Measurements from ENCODE around the gene TLL2. TPM values are rescaled to one million over a fixed set of nuclear protein-coding genes. Genes with fewer than 3 reads are reported as not detected.

The TLL2 gene
- total RNA-seq, 4 donors from 2014 or later, result 0.13 to 2.4 (median 1.8) TPM

DNA sequence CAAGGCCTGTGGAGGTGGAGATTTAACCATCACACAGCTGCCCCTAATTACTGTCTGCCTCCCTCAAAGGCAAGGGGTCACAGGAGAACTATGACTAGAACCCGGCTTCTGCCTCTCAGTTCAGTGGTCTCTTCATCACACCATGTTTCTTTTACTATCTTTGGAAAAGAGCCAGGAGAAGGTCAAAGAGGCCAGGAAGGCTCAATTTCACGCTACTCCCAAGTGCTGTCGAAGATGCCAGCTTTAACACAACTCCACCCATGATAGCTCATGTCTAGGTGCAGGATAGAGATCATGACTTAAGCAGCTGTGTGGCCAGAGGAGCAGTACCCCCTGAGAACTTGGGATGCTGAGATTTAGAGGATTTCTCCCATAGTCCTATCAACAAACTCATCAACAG, 94.4 kb downstream of the TLL2 start:
- TF ChIP-seq, protein P1, sequence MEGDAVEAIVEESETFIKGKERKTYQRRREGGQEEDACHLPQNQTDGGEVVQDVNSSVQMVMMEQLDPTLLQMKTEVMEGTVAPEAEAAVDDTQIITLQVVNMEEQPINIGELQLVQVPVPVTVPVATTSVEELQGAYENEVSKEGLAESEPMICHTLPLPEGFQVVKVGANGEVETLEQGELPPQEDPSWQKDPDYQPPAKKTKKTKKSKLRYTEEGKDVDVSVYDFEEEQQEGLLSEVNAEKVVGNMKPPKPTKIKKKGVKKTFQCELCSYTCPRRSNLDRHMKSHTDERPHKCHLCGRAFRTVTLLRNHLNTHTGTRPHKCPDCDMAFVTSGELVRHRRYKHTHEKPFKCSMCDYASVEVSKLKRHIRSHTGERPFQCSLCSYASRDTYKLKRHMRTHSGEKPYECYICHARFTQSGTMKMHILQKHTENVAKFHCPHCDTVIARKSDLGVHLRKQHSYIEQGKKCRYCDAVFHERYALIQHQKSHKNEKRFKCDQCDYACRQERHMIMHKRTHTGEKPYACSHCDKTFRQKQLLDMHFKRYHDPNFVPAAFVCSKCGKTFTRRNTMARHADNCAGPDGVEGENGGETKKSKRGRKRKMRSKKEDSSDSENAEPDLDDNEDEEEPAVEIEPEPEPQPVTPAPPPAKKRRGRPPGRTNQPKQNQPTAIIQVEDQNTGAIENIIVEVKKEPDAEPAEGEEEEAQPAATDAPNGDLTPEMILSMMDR (IDR thresholded peaks at IDR 0.05), result no peak
- TF ChIP-seq POLR2A (IDR thresholded peaks at IDR 0.05), result no peak
- Histone ChIP-seq H3K27ac (no peak overlapping the region), H3K27me3 (no peaks in the 10 kb centered on the region), H3K36me3 (no peaks in the 10 kb centered on the region), H3K4me3 (replicated peaks in 1 of 3) (no peak overlapping the region), H3K9me3 (no peaks in the 10 kb centered on the region), H3K4me1 (no peaks in the 10 kb centered on the region)
- intact Hi-C loops (cut with DNase I), result no loop called here
- WGBS, 2 donors, result 93 to 95% methylated on average over 3 of the region's 3 CpGs
- DNase-seq, result no peak

DNA sequence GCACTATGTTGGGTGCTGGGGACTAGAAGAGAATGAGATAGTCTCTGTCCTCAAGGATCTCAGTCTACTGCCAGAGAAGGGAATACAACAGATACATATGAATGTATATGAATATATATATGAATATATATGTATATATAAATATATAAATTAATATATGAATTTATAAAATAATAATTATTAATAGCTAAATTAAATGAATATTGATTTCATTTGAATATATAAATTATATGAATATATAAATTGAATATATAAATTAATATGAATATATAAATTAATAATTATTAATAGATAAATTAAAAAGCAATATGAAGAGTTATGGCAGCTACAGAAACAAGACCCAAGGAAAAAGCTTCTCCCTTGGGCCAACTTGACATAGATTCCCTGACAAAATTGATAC, 95.1 kb downstream of the TLL2 start:
- H3K27ac ChIP-seq, result no peak overlapping the region
- H3K9me3 ChIP-seq, result no peaks in the 10 kb centered on the region
- H3K27me3 ChIP-seq, result no peaks in the 10 kb centered on the region
- H3K4me1 ChIP-seq, result no peaks in the 10 kb centered on the region
- DNase-seq, result no peak
- no peak overlapping the region for H3K4me3 ChIP-seq (replicated peaks in 1 of 3)
- TF ChIP-seq, protein P1 (IDR thresholded peaks at IDR 0.05), result no peak
- TF ChIP-seq POLR2A (IDR thresholded peaks at IDR 0.05), result no peak
- intact Hi-C loops (cut with DNase I), result no loop called here
- H3K36me3 ChIP-seq, result no peaks in the 10 kb centered on the region

DNA sequence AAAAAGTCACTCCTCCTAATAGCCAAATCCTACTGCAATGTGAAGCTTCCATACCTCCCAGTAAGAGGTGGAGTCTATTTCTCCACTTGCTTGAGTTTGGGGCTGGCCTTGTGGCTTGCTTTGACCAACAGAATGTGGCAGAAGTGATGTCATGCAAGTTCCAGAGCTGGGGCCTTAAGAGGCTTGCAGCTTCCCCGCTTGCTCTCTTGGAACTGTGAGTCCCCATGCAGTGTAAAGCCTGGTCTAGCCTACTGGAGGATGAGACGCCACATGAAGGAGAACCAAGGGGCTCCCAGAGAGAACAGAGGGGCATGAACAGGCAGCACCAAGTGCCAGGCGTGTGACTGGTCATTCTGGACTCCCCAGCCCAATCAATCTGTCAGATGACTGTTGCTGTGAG, 96.3 kb downstream of the TLL2 start:
- no peaks in the 10 kb centered on the region for H3K36me3 ChIP-seq
- intact Hi-C loops (cut with DNase I), result no loop called here
- no peaks in the 10 kb centered on the region for H3K27me3 ChIP-seq
- no peak overlapping the region for H3K4me3 ChIP-seq (replicated peaks in 1 of 3)
- no peaks in the 10 kb centered on the region for H3K9me3 ChIP-seq
- H3K4me1 ChIP-seq, result no peaks in the 10 kb centered on the region
- no peak overlapping the region for H3K27ac ChIP-seq
- 93 to 100% methylated on average over 2 to 3 of the region's 3 CpGs for WGBS, 2 donors
- no peak for DNase-seq
- no peak for TF ChIP-seq POLR2A (IDR thresholded peaks at IDR 0.05)
- TF ChIP-seq, protein P1 (IDR thresholded peaks at IDR 0.05), result no peak

DNA sequence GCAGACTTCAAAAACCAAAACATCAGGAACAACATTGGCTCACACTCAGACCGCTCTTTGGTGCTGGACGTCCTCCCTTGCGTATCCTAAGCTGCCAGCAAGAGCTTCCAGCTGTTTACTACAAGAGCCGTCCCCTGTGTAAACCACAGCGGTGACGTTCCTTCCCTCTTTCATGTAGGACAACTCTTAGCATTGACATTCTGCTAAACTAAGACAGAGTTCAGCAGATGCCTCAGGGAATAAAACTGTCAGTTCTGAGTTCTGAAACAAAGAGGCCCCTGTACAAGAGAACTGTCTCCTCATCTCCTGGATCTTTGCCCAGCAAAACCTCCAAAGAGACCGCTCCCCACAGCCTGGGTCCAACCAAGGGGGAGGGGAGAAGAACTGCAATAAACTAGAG, 97.1 kb downstream of the TLL2 start:
- Histone ChIP-seq H3K9me3 (no peaks in the 10 kb centered on the region), H3K4me3 (replicated peaks in 1 of 3) (no peak overlapping the region), H3K4me1 (no peaks in the 10 kb centered on the region), H3K27ac (no peak overlapping the region), H3K27me3 (no peaks in the 10 kb centered on the region), H3K36me3 (no peaks in the 10 kb centered on the region)
- intact Hi-C loops (cut with DNase I), result no loop called here
- TF ChIP-seq, protein P1 (IDR thresholded peaks at IDR 0.05), result no peak
- no peak for TF ChIP-seq POLR2A (IDR thresholded peaks at IDR 0.05)
- DNase-seq, result no peak
- 50 to 60% methylated on average over 7 of the region's 7 CpGs for WGBS, 2 donors

DNA sequence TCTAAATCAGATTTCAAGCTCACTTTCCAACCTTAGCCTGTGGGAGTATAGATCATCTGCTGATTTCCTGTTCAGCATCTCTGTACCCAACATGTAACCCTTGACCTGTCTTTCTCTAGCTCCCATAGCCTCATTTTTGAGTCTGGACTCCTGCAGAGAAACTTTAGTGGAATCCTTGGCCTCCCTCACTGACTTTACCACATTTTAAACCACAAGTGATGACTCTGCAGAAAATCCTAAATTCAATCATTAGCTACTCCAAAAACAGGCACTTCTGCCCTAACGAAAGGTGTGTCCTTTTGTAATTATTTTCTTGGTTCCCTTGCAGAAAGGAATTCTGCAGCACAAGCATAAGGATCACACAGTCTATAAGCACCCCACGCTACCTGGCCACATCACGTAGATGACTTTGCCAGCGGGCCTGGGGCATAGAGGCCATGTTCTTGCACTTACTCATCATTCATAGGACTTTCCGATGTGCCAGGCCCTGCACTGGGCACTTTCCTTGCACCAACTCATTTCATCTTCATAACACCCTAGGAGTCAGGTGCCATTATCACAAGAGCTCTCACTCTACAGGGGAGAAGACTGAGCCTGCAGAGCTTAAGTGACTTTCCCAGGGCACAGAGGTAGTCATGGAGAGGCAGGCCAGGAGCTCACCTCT, 97.7 kb downstream of the TLL2 start:
- Histone ChIP-seq H3K27me3 (no peaks in the 10 kb centered on the region), H3K27ac (no peak overlapping the region), H3K36me3 (no peaks in the 10 kb centered on the region), H3K4me3 (replicated peaks in 1 of 3) (no peak overlapping the region), H3K4me1 (no peaks in the 10 kb centered on the region), H3K9me3 (no peaks in the 10 kb centered on the region)
- WGBS, 2 donors, result 93 to 94% methylated on average over 5 of the region's 5 CpGs
- no peak for DNase-seq
- intact Hi-C loops (cut with DNase I), result no loop called here
- TF ChIP-seq, protein P1 (IDR thresholded peaks at IDR 0.05), result no peak
